ENCODE data around the gene QPCT.
A peak's percentile ranks its signal among the peaks of the same experiment; 100 is the strongest.
"Not testable (repeated sequence)": the region's sequence is repeated elsewhere in the genome, so short reads cannot be mapped to it uniquely, and the experiment has no call there.

Gene QPCT

GRCh38 chr2:37389989-37390765 lies 45.7 kb downstream of the QPCT start:
- DNase-seq (ENCODE audit: low spot score) = no peak

- no peak for DNase-seq (ENCODE audit: low spot score)
Observed at GRCh38 chr2:37390777-37391176, 46.3 kb downstream of the QPCT start.

- no peak for DNase-seq (ENCODE audit: low spot score)
Observed at GRCh38 chr2:37391711-37392110, 47.3 kb downstream of the QPCT start.

DNA sequence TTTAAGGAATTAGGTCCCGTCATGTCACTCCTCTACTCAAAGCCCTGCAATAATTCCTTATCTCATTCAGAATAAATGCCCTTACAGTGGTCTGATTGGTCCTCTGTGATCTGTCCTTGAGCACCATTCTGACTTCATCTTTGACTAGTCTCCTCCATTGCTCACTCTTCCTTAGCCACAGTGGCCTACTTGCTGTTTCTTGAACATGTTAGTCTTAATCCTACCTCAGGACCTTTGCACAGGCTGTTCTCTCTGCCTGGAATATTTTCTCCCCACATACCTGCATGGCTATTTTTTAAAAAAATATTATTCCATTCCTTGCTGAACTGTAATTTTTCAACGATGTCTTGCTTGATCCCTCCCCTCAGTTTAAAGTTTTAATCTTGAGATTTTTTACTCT lies 48.0 kb downstream of the QPCT start:
- DNase-seq (ENCODE audit: low spot score) = no peak

GRCh38 chr2:37394263-37394662 lies 49.8 kb downstream of the QPCT start:
- no peak for DNase-seq (ENCODE audit: low spot score)

- DNase-seq (ENCODE audit: low spot score) = no peak
Observed at GRCh38 chr2:37394796-37395555, 50.5 kb downstream of the QPCT start.

DNA sequence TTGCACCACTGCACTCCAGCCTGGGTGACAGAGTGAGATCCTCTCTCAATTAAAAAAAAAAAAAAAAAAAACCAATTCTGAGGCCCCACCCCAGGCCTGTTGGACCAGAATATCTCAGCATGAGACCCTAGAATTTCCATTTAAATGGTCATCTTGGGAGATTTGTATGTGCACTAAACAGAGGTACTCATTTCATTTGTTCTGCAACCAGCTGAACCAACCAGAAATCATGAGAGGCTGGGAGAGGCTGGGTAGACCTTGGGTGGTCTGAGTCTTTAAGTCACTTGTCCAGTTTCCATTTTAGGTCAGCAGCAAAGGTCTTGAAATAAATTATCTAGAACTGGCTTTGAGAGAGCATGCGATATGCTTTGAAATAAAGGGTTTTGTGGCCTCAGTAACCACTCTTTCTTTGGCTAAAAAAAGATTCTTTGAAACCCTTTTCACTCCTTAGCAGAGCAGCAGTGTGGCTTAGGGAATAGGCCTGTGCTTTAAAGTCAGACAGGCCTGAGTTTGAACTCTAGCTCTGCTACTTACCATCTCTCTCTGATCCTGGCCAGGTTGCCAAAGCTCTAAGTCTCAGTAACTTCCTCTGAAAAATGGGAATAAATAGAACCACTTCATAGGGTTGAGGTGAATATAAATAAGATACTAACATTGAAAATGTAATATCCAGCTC lies 52.6 kb downstream of the QPCT start:
- no peak for DNase-seq (ENCODE audit: low spot score)

DNA sequence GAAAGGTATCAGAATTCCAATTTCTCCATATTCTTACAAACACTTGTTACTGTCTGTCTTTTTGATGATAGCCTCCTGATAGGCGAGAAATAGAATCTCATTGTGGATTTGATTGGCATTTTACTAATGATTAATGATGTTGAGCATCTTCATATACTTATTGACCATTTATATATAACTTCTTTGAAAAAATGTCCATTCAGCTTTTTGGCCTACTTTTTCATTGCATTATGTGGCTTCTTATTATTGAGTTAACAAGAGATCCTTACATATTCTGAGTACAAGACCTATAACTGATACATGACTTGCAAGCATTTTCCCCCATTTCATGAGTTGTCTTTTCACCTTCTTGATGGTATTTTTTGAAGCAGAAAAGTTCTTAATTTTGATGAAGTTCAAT lies 54.6 kb downstream of the QPCT start:
- DNase-seq (ENCODE audit: low spot score) = no peak

DNA sequence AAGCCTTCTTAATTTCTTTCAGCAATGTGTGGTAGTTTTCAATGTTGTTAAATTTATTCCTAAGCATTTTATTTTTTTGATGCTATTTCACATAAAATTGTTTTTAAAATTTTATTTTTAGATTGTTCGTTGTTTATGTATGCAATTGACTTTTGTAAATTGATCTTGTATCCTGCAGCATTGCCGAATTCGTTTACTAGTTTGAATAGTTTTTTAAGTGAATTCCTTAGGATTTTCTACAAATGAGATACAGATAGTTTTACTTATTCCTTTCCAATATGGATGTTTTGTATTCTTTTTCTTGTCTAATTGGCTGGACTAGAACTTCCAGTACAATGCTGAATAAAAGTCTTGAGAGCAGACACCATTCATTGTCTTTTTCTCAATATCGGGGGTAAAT lies 55.6 kb downstream of the QPCT start:
- no peak for DNase-seq (ENCODE audit: low spot score)

GRCh38 chr2:37402636-37403035 lies 58.2 kb downstream of the QPCT start:
- no peak for DNase-seq (ENCODE audit: low spot score)

DNA sequence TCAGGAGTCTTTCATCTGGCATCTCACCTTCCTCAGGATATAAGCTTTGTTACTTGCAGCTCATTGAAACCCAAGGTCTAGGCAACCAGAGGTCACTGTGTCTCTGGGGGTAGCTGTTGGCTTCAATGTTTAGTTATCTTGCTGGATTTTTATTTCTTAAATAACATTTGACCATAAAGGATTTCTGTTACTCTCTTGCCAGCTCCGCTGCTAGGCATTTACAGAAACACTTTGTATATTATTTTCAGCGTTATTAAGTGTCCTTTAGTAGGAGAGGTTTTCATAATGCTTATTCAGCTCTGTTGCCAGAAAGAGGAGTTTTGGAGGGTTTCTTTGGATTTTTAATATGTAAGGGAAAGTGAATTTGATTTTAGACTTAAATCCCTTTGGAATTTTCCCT lies 61.4 kb downstream of the QPCT start:
- DNase-seq (ENCODE audit: low spot score) = no peak

- DNase-seq (ENCODE audit: low spot score) = no peak
Observed at GRCh38 chr2:37412231-37412630, 67.8 kb downstream of the QPCT start.

DNA sequence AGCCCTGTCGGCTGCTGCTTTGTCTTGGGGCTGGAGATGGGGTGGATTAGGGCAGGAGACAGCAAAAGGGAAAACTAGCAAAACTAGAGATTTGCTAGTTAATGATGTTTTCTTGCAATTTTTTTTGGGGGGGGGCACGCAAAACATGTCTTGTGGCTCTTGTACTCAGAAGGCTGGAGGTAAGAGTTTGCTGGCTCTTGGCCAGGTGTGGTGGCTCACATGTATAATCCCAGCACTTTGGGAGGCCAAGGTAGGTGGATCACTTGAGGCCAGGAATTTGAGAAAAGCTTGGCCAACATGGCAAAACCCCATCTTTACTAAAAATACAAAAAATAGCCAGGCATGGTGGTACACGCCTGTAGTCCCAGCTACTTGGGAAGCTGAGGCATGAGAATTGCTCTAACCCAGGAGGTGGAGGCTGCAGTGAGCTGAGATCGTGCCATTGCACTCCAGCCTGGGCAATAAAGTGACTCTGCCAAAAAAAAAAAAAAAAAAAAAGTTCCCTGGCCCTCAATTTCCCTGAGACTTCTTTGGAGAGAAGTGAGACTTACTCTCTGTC lies 69.6 kb downstream of the QPCT start:
- not testable (repeated sequence) for DNase-seq (ENCODE audit: low spot score)

DNA sequence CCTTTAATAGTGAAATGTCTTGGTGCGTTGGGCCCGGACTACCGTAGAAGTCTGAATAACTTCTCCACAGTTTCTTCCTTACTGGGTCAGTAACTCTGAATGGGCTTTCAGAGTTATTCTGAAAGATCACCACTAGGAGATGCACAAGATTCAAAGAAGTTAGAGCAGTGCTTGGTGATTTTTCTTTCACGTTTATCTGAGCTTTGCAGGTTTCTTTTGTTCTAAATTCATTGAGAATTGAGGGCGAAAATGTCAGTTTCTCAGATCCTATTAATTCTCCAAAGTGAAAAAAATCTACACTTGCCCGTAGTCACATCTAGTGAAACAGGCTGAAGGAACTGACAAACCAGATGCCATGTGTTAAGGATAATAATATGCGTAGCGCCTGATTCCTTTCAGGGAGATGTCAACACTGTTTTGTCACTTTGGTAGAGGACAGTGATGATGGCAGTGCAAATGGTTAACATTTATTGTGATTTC lies 70.1 kb downstream of the QPCT start:
- DNase-seq (ENCODE audit: low spot score) = peak; percentile 62

- DNase-seq (ENCODE audit: low spot score) = peak; percentile 45
Observed at GRCh38 chr2:37415128-37415820, 70.8 kb downstream of the QPCT start.

GRCh38 chr2:37417321-37417720 lies 72.9 kb downstream of the QPCT start:
- DNase-seq (ENCODE audit: low spot score) = no peak

DNA sequence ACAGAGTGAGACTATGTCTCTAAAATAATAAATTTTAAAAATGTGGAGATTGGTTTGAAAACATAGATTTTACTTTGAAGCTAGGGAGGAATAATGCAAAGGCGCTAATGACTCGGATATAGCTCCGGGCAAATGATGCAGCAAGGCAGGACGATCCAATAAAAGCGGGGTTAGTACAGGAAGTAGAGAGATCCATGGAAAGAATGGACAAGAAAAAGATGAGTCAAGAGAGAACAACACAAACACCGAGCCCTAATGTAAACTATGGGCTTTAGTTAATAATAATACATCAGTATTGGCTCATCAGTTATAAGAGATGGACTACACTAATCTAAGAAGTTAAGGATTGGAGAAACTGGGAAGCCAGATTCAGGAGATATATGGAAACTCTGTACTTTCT lies 74.5 kb downstream of the QPCT start:
- no peak for DNase-seq (ENCODE audit: low spot score)

DNA sequence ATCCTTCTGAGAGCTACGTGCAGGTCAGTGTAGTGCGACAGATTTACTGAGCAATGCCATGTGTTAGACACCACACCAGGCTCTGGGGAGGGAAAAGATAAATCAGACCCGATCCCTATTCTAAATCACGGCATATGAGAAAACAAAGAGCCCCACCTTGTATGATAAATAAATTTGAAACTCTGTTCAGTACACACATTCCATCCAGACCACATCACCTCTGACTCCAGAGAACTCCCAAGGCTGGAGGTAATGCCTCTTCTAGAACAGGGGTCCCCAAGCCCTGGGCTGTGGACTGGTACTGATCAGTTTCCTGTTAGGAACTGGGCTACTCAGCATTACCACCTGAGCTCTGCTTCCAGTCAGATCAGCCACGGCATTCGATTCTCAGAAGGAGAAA lies 77.3 kb downstream of the QPCT start:
- DNase-seq (ENCODE audit: low spot score) = no peak

GRCh38 chr2:37422816-37423215 lies 78.4 kb downstream of the QPCT start:
- DNase-seq (ENCODE audit: low spot score) = no peak

All from SK-N-DZ (cell line).